Common myeloid progenitor, CD34-positive (primary cell): ENCODE results near the gene SH2D3C.
"Not testable (repeated sequence)": the region's sequence is repeated elsewhere in the genome, so short reads cannot be mapped to it uniquely, and the experiment has no call there.

Experiments
- CTCF ChIA-PET: fragments of 350-600 bp; sonication (Branson Sonifier 250); formaldehyde crosslinking; loops from one replicate; lab custom pipeline; 2021; ENCODE audit warnings: antibody characterized with exemption; lab: Charles Lee
- POLR2A ChIA-PET: fragments of 350-600 bp; sonication (Branson Sonifier 250); formaldehyde crosslinking; loops from one replicate; lab custom pipeline; 2021; ENCODE audit warnings: antibody characterized with exemption; lab: Charles Lee
- DNase-seq, 3 donors: peaks; one replicate each; pipeline versions ENCODE4 v3.0.0 to v3.0.0-alpha.2; 2013
- H3K27ac ChIP-seq, 2 experiments: 1 replicate in 1 of 2; 2 replicates in 1 of 2; pipeline ENCODE4 v1.7.0; 2013; ENCODE audit warnings: inconsistent platforms in 2 of 2, low read length in 2 of 2, mild to moderate bottlenecking in 2 of 2, low read depth in 1 of 2, moderate library complexity in 1 of 2; ENCODE audit not compliant: severe bottlenecking in 2 of 2, insufficient read depth in 1 of 2, poor library complexity in 1 of 2
- H3K27me3 ChIP-seq, 5 experiments: replicated peaks in 2 of 5; 1 replicate in 3 of 5; 2 replicates in 2 of 5; pipeline versions ENCODE4 v1.6.1 to v1.7.0; 2013; ENCODE audit warnings: low read length in 4 of 5, mild to moderate bottlenecking in 2 of 5, moderate library complexity in 2 of 5, inconsistent platforms in 1 of 5; ENCODE audit not compliant: insufficient read depth in 5 of 5, control insufficient read depth in 4 of 5
- H3K36me3 ChIP-seq, 4 experiments: 1 replicate in 2 of 4; 2 replicates in 2 of 4; pipeline versions ENCODE4 v1.6.1 to v1.7.0; 2013; ENCODE audit warnings: low read length in 3 of 4, control low read depth in 1 of 4, mild to moderate bottlenecking in 1 of 4; ENCODE audit not compliant: control insufficient read depth in 4 of 4, insufficient read depth in 4 of 4
- H3K4me1 ChIP-seq, 4 experiments: 1 replicate in 3 of 4; 2 replicates in 1 of 4; pipeline versions ENCODE4 v1.6.1 to v1.7.1; 2013; ENCODE audit warnings: low read length in 3 of 4, mild to moderate bottlenecking in 3 of 4, control low read depth in 1 of 4, inconsistent platforms in 1 of 4, moderate library complexity in 1 of 4; ENCODE audit not compliant: control insufficient read depth in 4 of 4, insufficient read depth in 4 of 4; ENCODE audit errors: control extremely low read depth in 1 of 4
- H3K4me3 ChIP-seq, 7 experiments: 1 replicate in 4 of 7; 2 replicates in 3 of 7; pipeline versions ENCODE4 v1.5.1 to v1.7.0; 2013; ENCODE audit warnings: mild to moderate bottlenecking in 7 of 7, low read length in 6 of 7, moderate library complexity in 6 of 7, inconsistent platforms in 2 of 7, low read depth in 2 of 7, control low read depth in 1 of 7; ENCODE audit not compliant: insufficient read depth in 4 of 7, control insufficient read depth in 1 of 7; ENCODE audit errors: extremely low read depth in 1 of 7
- H3K9me3 ChIP-seq, 5 experiments: 1 replicate in 4 of 5; 2 replicates in 1 of 5; pipeline versions ENCODE4 v1.6.1 to v1.7.1; 2013; ENCODE audit warnings: low read length in 4 of 5, mild to moderate bottlenecking in 2 of 5, inconsistent platforms in 1 of 5, low read depth in 1 of 5, moderate library complexity in 1 of 5; ENCODE audit not compliant: control insufficient read depth in 4 of 5, insufficient read depth in 2 of 5; ENCODE audit errors: control extremely low read depth in 1 of 5
- WGBS: methylation state at CpG from one replicate; pipeline ENCODE4 v1.1.5; 2013; ENCODE audit not compliant: insufficient coverage; 5-methylcytosine and 5-hydroxymethylcytosine counted together

SH2D3C gene

DNA sequence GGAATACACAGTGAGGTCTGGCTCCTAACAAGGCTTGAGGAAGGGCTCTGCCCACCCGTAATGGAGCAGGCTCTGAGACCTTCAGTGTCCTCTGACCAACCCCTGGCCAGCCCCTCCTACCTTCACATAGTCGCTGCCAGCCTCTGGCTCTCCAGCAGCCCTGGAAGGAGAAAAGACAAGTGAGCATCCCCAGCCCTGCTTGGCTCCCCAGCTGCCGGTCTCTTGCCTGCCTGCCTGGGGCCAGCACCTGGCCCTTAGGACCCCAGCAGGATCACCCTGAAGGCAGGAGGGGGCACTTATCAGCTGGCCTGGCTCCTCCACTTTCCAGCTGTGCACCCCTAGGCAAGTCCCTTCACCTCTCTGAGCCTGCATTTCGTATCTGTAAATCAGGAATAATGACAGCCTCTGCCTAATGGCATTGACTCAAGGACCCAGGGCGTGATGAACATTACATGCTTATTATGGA, 16.9 kb downstream of the SH2D3C start:
- Histone ChIP-seq H3K4me3 (no peak overlapping the region), H3K27me3 (no peaks in the 10 kb centered on the region), H3K27ac (peak overlapping the region in 1 of 2 experiments; percentile 25), H3K36me3 (peaks cover 7 to 55% (median 28%) of the 10 kb centered on the region in 4 experiments), H3K4me1 (peaks cover 0 to 29% (median 27%) of the 10 kb centered on the region in 4 experiments), H3K9me3 (no peaks in the 10 kb centered on the region)
- ChIA-PET CTCF (interaction anchor here (1.0 to 14.0 kb wide), 4 partner anchors 9 to 85 kb away, joined by 3 to 244 read pairs (median 6); partner anchors contain the start of genes CDK9, SH2D3C and TOR2A), POLR2A (interaction anchor here (0.6 kb wide), 1 partner anchor 42 kb away, joined by 3 read pairs; no protein-coding TSS in a partner anchor)
- no peak for DNase-seq
- 96% methylated on average over 4 of the region's 5 CpGs for WGBS

GRCh38 chr9:127761061-127761460, 17.4 kb downstream of the SH2D3C start:
- Histone ChIP-seq H3K9me3 (no peaks in the 10 kb centered on the region), H3K36me3 (peaks cover 7 to 55% (median 26%) of the 10 kb centered on the region in 4 experiments)

GRCh38 chr9:127758843-127759242, 19.6 kb downstream of the SH2D3C start:
- H3K27ac ChIP-seq, result no peak overlapping the region
- POLR2A ChIA-PET, result no interaction called here
- no peak for DNase-seq
- H3K36me3 ChIP-seq, result peaks cover 4 to 52% (median 28%) of the 10 kb centered on the region in 4 experiments
- H3K4me1 ChIP-seq, result peaks cover 0 to 21% (median 19%) of the 10 kb centered on the region in 4 experiments
- no peak overlapping the region for H3K4me3 ChIP-seq
- no peaks in the 10 kb centered on the region for H3K9me3 ChIP-seq
- WGBS, result 94% methylated on average over 4 of the region's 5 CpGs
- CTCF ChIA-PET, result interaction anchor here (1.1 to 2.2 kb wide), 3 partner anchors 9 to 26 kb away, joined by 3 to 6 read pairs (median 6); no protein-coding TSS in a partner anchor
- H3K27me3 ChIP-seq, result no peaks in the 10 kb centered on the region

More at GRCh38 chr9:127761061-127761460, 17.4 kb downstream of the SH2D3C start:
- H3K4me3 ChIP-seq, result no peak overlapping the region
- ChIA-PET POLR2A (no interaction called here), CTCF (interaction anchor here (0.7 to 14.0 kb wide), 4 partner anchors 10 to 162 kb away, joined by 3 to 244 read pairs (median 6); partner anchors contain the start of genes CDK9 and SH2D3C)
- H3K4me1 ChIP-seq, result peaks cover 0 to 29% (median 27%) of the 10 kb centered on the region in 4 experiments
- H3K27me3 ChIP-seq, result no peaks in the 10 kb centered on the region
- 100% methylated on average over 5 of the region's 5 CpGs for WGBS
- DNase-seq, result no peak
- peak overlapping the region in 1 of 2 experiments; percentile 25 for H3K27ac ChIP-seq

GRCh38 chr9:127756776-127757175, 21.7 kb downstream of the SH2D3C start:
- 94% methylated on average over 6 of the region's 11 CpGs for WGBS
- DNase-seq, H3K27me3 ChIP-seq, H3K9me3 ChIP-seq, H3K4me1 ChIP-seq, H3K4me3 ChIP-seq, H3K27ac ChIP-seq: not testable (repeated sequence)
- POLR2A ChIA-PET, result interaction anchor here (0.7 kb wide), 1 partner anchor 24 kb away, joined by 3 read pairs; no protein-coding TSS in a partner anchor
- peaks cover 6 to 63% (median 38%) of the 10 kb centered on the region in 4 experiments for H3K36me3 ChIP-seq
- CTCF ChIA-PET, result interaction anchor here (1.0 kb wide), 1 partner anchor 9 kb away, joined by 3 read pairs; no protein-coding TSS in a partner anchor

DNA sequence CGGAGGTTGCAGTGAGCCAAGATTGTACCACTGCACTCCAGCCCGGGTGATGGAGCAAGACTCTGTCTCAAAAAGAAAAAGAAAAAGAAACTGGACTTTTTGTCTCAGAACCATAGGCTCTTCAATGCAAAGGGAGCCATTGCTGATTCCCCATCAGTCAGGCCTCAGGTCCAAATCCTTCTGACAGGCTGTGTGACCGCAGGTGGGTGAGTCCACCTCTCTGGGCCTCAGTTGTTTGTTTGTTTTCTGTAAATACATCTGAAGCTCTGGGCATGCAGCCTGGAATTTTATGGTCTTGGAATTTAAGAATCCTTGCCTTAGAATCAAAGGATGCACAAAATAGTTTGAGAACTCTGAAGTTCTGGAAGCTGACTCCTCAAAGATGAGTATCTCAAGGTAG, 22.2 kb downstream of the SH2D3C start:
- CTCF ChIA-PET, result interaction anchor here (0.8 to 3.1 kb wide), 3 partner anchors 8 to 15 kb away, joined by 3 to 12 read pairs (median 3); no protein-coding TSS in a partner anchor
- H3K4me3 ChIP-seq, result no peak overlapping the region
- H3K4me1 ChIP-seq, result no peaks in the 10 kb centered on the region
- no peak for DNase-seq
- H3K36me3 ChIP-seq, result peaks cover 4 to 64% (median 41%) of the 10 kb centered on the region in 4 experiments
- WGBS, result 95% methylated on average over 3 of the region's 3 CpGs
- H3K27ac ChIP-seq, result no peak overlapping the region
- POLR2A ChIA-PET, result interaction anchor here (0.7 kb wide), 1 partner anchor 24 kb away, joined by 3 read pairs; no protein-coding TSS in a partner anchor
- H3K27me3 ChIP-seq, result no peaks in the 10 kb centered on the region
- no peaks in the 10 kb centered on the region for H3K9me3 ChIP-seq

DNA sequence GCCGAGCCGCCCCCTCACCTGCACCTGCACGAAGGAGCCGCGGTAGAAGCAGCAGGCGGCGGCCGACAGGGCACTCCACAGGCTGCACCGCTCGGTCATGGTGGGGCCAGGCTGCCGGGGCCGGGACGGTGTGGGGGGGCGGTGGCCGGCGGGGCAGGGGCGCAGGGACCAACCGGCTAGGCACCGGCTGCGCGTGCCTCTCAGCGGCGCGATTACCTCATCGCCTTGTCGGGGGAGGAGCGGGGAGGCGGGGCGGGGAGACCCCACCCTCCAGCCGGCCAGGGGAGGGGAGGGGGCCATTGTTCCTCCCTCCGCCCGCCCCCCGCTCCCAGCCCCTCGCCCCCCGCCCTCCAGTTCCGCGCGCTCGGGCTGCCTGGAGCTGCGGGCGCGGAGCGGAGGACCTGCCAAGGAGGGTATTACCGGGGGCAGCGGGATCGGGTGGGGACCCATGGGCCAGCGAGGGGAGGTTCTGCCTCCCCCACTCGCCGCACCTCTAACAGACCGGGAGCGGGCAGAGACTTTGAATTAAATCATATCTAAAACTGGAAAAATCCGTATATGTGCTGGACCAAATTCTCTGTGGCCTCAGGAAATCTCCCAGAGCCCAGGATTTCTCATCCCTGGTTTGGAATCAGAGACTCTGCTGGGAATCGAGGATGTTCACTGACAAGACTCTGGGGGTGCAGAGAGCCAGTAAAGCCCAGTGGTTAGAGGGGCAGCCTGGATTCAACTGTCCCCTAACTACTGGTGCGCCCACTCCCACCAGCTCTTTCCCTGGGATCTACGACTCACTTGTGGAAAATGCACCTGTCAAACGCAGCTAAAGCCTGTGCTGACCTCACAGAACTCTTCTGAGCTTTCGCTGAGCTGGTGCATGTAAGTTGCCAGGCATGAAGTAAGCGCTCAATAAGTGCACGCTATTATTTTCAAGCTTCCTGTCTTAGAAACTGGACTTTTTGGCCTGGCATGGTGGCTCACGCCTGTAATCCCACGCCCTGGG, 23.1 kb downstream of the SH2D3C start:
- no peaks in the 10 kb centered on the region for H3K4me1 ChIP-seq
- POLR2A ChIA-PET, result no interaction called here
- H3K9me3 ChIP-seq, result no peaks in the 10 kb centered on the region
- H3K27me3 ChIP-seq, result no peaks in the 10 kb centered on the region
- no peak for DNase-seq
- no peak overlapping the region for H3K27ac ChIP-seq
- no peak overlapping the region for H3K4me3 ChIP-seq
- CTCF ChIA-PET, result interaction anchor here (0.8 to 3.1 kb wide), 3 partner anchors 9 to 16 kb away, joined by 3 to 12 read pairs (median 4); no protein-coding TSS in a partner anchor
- H3K36me3 ChIP-seq, result peaks cover 9 to 65% (median 46%) of the 10 kb centered on the region in 4 experiments
- WGBS, result 97% methylated on average over 50 of the region's 61 CpGs
